Mucosa of stomach (tissue), 1 donor: ENCODE measurements around the gene TNK1.

Experiments
- H3K27me3 ChIP-seq: one replicate; pipeline ENCODE4 v1.7.0; 2013; ENCODE audit warnings: mild to moderate bottlenecking, low read length; ENCODE audit not compliant: control insufficient read depth, insufficient read depth
- H3K36me3 ChIP-seq: one replicate; pipeline ENCODE4 v1.7.0; 2013; ENCODE audit warnings: low read length; ENCODE audit not compliant: control insufficient read depth, insufficient read depth
- H3K4me1 ChIP-seq: one replicate; pipeline ENCODE4 v1.7.0; 2013; ENCODE audit warnings: mild to moderate bottlenecking, low read length; ENCODE audit not compliant: control insufficient read depth, insufficient read depth
- H3K4me3 ChIP-seq: one replicate; pipeline ENCODE4 v1.7.0; 2013; ENCODE audit warnings: low read length
- H3K9ac ChIP-seq: one replicate; pipeline ENCODE4 v1.7.0; 2013; ENCODE audit warnings: mild to moderate bottlenecking, low read length, moderate library complexity
- H3K9me3 ChIP-seq: one replicate; pipeline ENCODE4 v1.7.0; 2013; ENCODE audit warnings: mild to moderate bottlenecking, low read length, moderate library complexity; ENCODE audit not compliant: control insufficient read depth
- donor health status: Pancreatic carcinoma.

Gene TNK1

GRCh38 chr17:7403043-7403726 lies 22.3 kb downstream of the TNK1 start:
- Histone ChIP-seq H3K9ac (peak overlapping the region; percentile 70), H3K4me3 (peak overlapping the region; percentile 10), H3K36me3 (no peaks in the 10 kb centered on the region), H3K9me3 (no peaks in the 10 kb centered on the region), H3K4me1 (peaks cover 8% of the 10 kb centered on the region), H3K27me3 (peaks cover 23% of the 10 kb centered on the region)

GRCh38 chr17:7403727-7403976 lies 22.8 kb downstream of the TNK1 start:
- H3K27me3 ChIP-seq = peaks cover 23% of the 10 kb centered on the region
- H3K4me3 ChIP-seq = peak overlapping the region; percentile 10
- H3K9ac ChIP-seq = peak overlapping the region; percentile 70
- no peaks in the 10 kb centered on the region for H3K36me3 ChIP-seq
- H3K4me1 ChIP-seq = peaks cover 8% of the 10 kb centered on the region
- H3K9me3 ChIP-seq = no peaks in the 10 kb centered on the region

GRCh38 chr17:7403977-7404736 lies 23.3 kb downstream of the TNK1 start, which contains the start of gene TMEM256:
Gene TMEM256, minus strand, starts transcription at chr17:7404097. Its CDS starts 13 bp downstream, at chr17:7404084.
- Histone ChIP-seq H3K27me3 (peaks cover 23% of the 10 kb centered on the region), H3K9ac (peak within 1 kb of the TSS; percentile 70), H3K4me1 (peaks cover 8% of the 10 kb centered on the region), H3K4me3 (peak within 1 kb of the TSS; percentile 28), H3K36me3 (no peaks in the 10 kb centered on the region), H3K9me3 (no peaks in the 10 kb centered on the region)

GRCh38 chr17:7404737-7405349 lies 24.0 kb downstream of the TNK1 start:
- Histone ChIP-seq H3K36me3 (no peaks in the 10 kb centered on the region), H3K9ac (peak overlapping the region; percentile 57), H3K4me1 (peaks cover 8% of the 10 kb centered on the region), H3K27me3 (peaks cover 23% of the 10 kb centered on the region), H3K9me3 (no peaks in the 10 kb centered on the region), H3K4me3 (peak overlapping the region; percentile 28)

- H3K4me3 ChIP-seq = no peak overlapping the region
Observed at GRCh38 chr17:7405350-7406234, 24.7 kb downstream of the TNK1 start.

GRCh38 chr17:7406235-7406825 lies 25.4 kb downstream of the TNK1 start:
- no peak overlapping the region for H3K4me3 ChIP-seq
- no peaks in the 10 kb centered on the region for H3K9me3 ChIP-seq
- H3K27me3 ChIP-seq = peaks cover 23% of the 10 kb centered on the region
- no peaks in the 10 kb centered on the region for H3K36me3 ChIP-seq
- H3K9ac ChIP-seq = no peak overlapping the region
- peaks cover 8% of the 10 kb centered on the region for H3K4me1 ChIP-seq

More at GRCh38 chr17:7405350-7406234, 24.7 kb downstream of the TNK1 start:
- peaks cover 8% of the 10 kb centered on the region for H3K4me1 ChIP-seq
- no peaks in the 10 kb centered on the region for H3K9me3 ChIP-seq
- H3K27me3 ChIP-seq = peaks cover 23% of the 10 kb centered on the region
- H3K9ac ChIP-seq = peak overlapping the region; percentile 57
- H3K36me3 ChIP-seq = no peaks in the 10 kb centered on the region

GRCh38 chr17:7407082-7407481 lies 26.2 kb downstream of the TNK1 start:
- Histone ChIP-seq H3K27me3 (peaks cover 23% of the 10 kb centered on the region), H3K36me3 (no peaks in the 10 kb centered on the region), H3K4me3 (no peak overlapping the region), H3K9me3 (no peaks in the 10 kb centered on the region), H3K4me1 (peaks cover 8% of the 10 kb centered on the region), H3K9ac (no peak overlapping the region)

- Histone ChIP-seq H3K4me1 (peaks cover 7% of the 10 kb centered on the region), H3K27me3 (peaks cover 23% of the 10 kb centered on the region), H3K4me3 (no peak within 1 kb of the TSS), H3K9ac (no peak within 1 kb of the TSS), H3K36me3 (no peaks in the 10 kb centered on the region), H3K9me3 (no peaks in the 10 kb centered on the region)
Observed at GRCh38 chr17:7407485-7408251, 26.8 kb downstream of the TNK1 start, which contains the start of gene NLGN2. Gene NLGN2, plus strand, starts transcription at chr17:7407845. Its CDS starts 411 bp downstream, at chr17:7408256.

- Histone ChIP-seq H3K27me3 (peaks cover 23% of the 10 kb centered on the region), H3K4me1 (peaks cover under 1% of the 10 kb centered on the region), H3K36me3 (no peaks in the 10 kb centered on the region), H3K4me3 (no peak overlapping the region), H3K9me3 (no peaks in the 10 kb centered on the region), H3K9ac (no peak overlapping the region)
Observed at GRCh38 chr17:7408252-7408727, 27.4 kb downstream of the TNK1 start.

GRCh38 chr17:7408863-7409262 lies 28.0 kb downstream of the TNK1 start:
- Histone ChIP-seq H3K36me3 (no peaks in the 10 kb centered on the region), H3K4me1 (no peaks in the 10 kb centered on the region), H3K4me3 (no peak overlapping the region), H3K27me3 (peaks cover 23% of the 10 kb centered on the region), H3K9ac (no peak overlapping the region), H3K9me3 (no peaks in the 10 kb centered on the region)

GRCh38 chr17:7409716-7410115 lies 28.8 kb downstream of the TNK1 start:
- Histone ChIP-seq H3K4me1 (no peaks in the 10 kb centered on the region), H3K9me3 (no peaks in the 10 kb centered on the region), H3K36me3 (no peaks in the 10 kb centered on the region), H3K9ac (no peak overlapping the region), H3K27me3 (peaks cover 23% of the 10 kb centered on the region), H3K4me3 (no peak overlapping the region)
